Measurements from ENCODE around the gene CEP350. TPM values are rescaled to one million over a fixed set of nuclear protein-coding genes. Genes with fewer than 3 reads are reported as not detected.

The CEP350 gene
- total RNA-seq, 2 experiments from 2014 or later: 48.6 to 54.2 TPM

DNA sequence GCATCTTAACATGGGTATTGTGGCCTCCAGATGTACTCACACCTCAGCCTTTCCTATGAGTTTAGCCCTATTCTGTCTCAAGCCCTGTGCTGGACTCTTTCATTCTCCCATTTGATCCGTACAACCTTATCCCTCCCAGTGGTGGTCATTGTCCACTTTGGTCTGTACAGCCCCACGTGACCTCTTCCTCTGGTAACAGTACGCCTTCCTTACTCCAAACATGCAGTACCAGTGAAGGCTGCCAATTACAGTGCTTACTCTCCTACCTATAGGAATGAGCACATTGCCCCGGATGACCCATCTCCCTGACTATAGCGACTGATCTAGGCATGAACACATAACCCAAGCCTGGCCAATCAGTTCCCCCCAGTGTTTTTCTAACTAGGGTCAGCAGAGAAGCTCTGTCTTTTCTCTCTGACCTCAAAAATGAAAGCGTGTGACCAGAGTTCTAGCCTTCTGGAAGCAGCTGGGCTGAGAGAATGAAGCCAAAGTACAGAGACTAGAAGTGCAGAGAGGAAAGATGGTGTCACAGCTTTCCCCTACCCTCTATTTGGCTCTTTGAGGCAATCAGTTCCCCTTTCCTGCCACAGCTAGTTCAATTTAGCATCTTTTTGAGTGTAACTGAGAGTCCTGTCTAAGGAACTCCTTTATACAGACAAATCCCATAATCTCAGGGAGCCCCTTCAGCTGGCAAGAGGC is 190.2 kb downstream of the CEP350 start:
- no peak for DNase-seq (ENCODE audit: low spot score)
- Histone ChIP-seq H2AFZ (ENCODE audit: low read length) (no peak overlapping the region; the same call in 1 of the 2 replicates), H3K79me2 (ENCODE audit: insufficient read depth, low read depth, low read length) (no peaks in the 10 kb centered on the region), H3K4me2 (ENCODE audit: low read length) (no peak overlapping the region), H3K36me3 (ENCODE audit: insufficient read depth, low read length) (no peaks in the 10 kb centered on the region), H3K9me3 (ENCODE audit: low read length) (no peaks in the 10 kb centered on the region), H3K4me3 (ENCODE audit: low read depth, low read length, poor library complexity, severe bottlenecking) (no peak overlapping the region), H4K20me1 (ENCODE audit: insufficient read depth, low read length) (no peaks in the 10 kb centered on the region), H3K9me2 (ENCODE audit: insufficient read depth, low read length) (no peaks in the 10 kb centered on the region), H3K27ac (ENCODE audit: low read depth, low read length, poor library complexity, severe bottlenecking) (no peak overlapping the region), H3K4me1 (ENCODE audit: insufficient read depth, low read length, poor library complexity, severe bottlenecking) (no peaks in the 10 kb centered on the region)
- CTCF ChIA-PET (ENCODE audit: unreplicated experiment): interaction anchor here (1.0 kb wide), 1 partner anchor 24 kb away, joined by 3 read pairs; no protein-coding TSS in a partner anchor
- POLR2A ChIA-PET: no interaction called here
- no TSS peak for BruUV-seq (replicated peaks)
- no peak for TF ChIP-seq EZH2phosphoT487 (IDR thresholded peaks at IDR 0.05; ENCODE audit: borderline replicate concordance, low read depth, low read length)
- TF ChIP-seq, protein P1, sequence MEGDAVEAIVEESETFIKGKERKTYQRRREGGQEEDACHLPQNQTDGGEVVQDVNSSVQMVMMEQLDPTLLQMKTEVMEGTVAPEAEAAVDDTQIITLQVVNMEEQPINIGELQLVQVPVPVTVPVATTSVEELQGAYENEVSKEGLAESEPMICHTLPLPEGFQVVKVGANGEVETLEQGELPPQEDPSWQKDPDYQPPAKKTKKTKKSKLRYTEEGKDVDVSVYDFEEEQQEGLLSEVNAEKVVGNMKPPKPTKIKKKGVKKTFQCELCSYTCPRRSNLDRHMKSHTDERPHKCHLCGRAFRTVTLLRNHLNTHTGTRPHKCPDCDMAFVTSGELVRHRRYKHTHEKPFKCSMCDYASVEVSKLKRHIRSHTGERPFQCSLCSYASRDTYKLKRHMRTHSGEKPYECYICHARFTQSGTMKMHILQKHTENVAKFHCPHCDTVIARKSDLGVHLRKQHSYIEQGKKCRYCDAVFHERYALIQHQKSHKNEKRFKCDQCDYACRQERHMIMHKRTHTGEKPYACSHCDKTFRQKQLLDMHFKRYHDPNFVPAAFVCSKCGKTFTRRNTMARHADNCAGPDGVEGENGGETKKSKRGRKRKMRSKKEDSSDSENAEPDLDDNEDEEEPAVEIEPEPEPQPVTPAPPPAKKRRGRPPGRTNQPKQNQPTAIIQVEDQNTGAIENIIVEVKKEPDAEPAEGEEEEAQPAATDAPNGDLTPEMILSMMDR (conservative IDR thresholded peaks at IDR 0.05; ENCODE audit: low read length): no peak
- intact Hi-C loops (cut with micrococcal nuclease; ENCODE audit: unreplicated experiment): no loop called here

DNA sequence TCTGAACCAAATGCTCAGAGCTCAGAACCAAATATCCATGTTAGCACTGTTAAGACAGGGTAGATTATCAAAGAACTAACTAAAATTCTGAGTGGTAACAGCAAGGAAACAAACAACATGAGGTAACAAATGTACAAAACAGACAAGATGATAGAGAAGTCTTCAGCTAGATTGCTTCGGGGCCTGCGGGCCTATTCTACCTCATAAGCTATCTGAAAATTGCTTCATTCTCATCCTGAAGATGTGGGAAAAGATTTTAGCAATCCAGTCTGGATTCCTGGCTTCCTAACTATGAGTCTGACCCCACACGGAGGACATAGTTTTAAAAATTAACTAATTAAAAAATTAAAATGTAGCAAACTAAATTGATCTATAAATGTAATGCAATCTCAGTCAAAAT is 190.8 kb downstream of the CEP350 start:
- no TSS peak for BruUV-seq (replicated peaks)
- Histone ChIP-seq H3K4me1 (ENCODE audit: insufficient read depth, low read length, poor library complexity, severe bottlenecking) (no peaks in the 10 kb centered on the region), H3K36me3 (ENCODE audit: insufficient read depth, low read length) (no peaks in the 10 kb centered on the region), H4K20me1 (ENCODE audit: insufficient read depth, low read length) (no peaks in the 10 kb centered on the region), H3K79me2 (ENCODE audit: insufficient read depth, low read depth, low read length) (no peaks in the 10 kb centered on the region), H3K4me3 (ENCODE audit: low read depth, low read length, poor library complexity, severe bottlenecking) (no peak overlapping the region), H3K9me3 (ENCODE audit: low read length) (no peaks in the 10 kb centered on the region), H3K9me2 (ENCODE audit: insufficient read depth, low read length) (no peaks in the 10 kb centered on the region), H3K4me2 (ENCODE audit: low read length) (no peak overlapping the region), H2AFZ (ENCODE audit: low read length) (no peak overlapping the region; the same call in 1 of the 2 replicates), H3K27ac (ENCODE audit: low read depth, low read length, poor library complexity, severe bottlenecking) (no peak overlapping the region)
- POLR2A ChIA-PET: interaction anchor here (0.6 to 0.9 kb wide), 3 partner anchors 22 to 1369 kb away, joined by 3 to 5 read pairs (median 4); no protein-coding TSS in a partner anchor
- intact Hi-C loops (cut with micrococcal nuclease; ENCODE audit: unreplicated experiment): no loop called here
- no peak for TF ChIP-seq EZH2phosphoT487 (IDR thresholded peaks at IDR 0.05; ENCODE audit: borderline replicate concordance, low read depth, low read length)
- TF ChIP-seq, protein P1 (conservative IDR thresholded peaks at IDR 0.05; ENCODE audit: low read length): no peak
- no peak for DNase-seq (ENCODE audit: low spot score)
- CTCF ChIA-PET (ENCODE audit: unreplicated experiment): interaction anchor here (1.0 kb wide), 1 partner anchor 23 kb away, joined by 3 read pairs; no protein-coding TSS in a partner anchor

DNA sequence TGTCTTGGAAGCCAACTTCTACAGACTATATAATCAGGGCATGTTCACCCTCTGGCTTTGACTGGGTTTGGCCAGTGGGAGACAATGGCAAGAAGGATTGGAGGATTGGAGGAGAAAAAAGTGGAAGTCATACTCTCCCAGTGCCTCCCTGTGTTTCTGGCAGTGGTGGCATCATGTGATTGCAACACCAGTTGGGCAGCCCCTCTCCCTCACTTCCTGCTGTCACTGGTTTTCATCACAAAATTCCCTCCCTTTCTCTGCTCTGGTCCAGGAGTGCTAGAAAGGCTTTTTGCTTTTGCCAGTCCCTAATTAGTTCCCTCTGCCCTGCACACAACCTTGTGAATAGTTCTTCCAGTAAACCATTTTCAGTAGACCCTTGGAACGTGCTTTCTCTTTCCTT is 196.4 kb downstream of the CEP350 start:
- no peaks in the 10 kb centered on the region for H3K9me3 ChIP-seq (ENCODE audit: low read length)
- ChIA-PET POLR2A (no interaction called here), CTCF (ENCODE audit: unreplicated experiment) (no interaction called here)
- H3K27ac ChIP-seq (ENCODE audit: low read depth, low read length, poor library complexity, severe bottlenecking): no peak overlapping the region
- H3K79me2 ChIP-seq (ENCODE audit: insufficient read depth, low read depth, low read length): 0 out of 2 replicates have a peak, but pooled peaks cover 3% of the 10 kb centered on the region
- peaks cover 14% of the 10 kb centered on the region for H3K4me1 ChIP-seq (ENCODE audit: insufficient read depth, low read length, poor library complexity, severe bottlenecking)
- TF ChIP-seq, protein P1 (conservative IDR thresholded peaks at IDR 0.05; ENCODE audit: low read length): no peak
- TF ChIP-seq EZH2phosphoT487 (IDR thresholded peaks at IDR 0.05; ENCODE audit: borderline replicate concordance, low read depth, low read length): no peak
- intact Hi-C loops (cut with micrococcal nuclease; ENCODE audit: unreplicated experiment): loop anchor here (10.0 kb wide), 1 partner anchor 196 kb away; the partner anchor contains the start of gene CEP350
- H3K4me3 ChIP-seq (ENCODE audit: low read depth, low read length, poor library complexity, severe bottlenecking): no peak overlapping the region
- no peaks in the 10 kb centered on the region for H3K9me2 ChIP-seq (ENCODE audit: insufficient read depth, low read length)
- no peaks in the 10 kb centered on the region for H3K36me3 ChIP-seq (ENCODE audit: insufficient read depth, low read length)
- H3K4me2 ChIP-seq (ENCODE audit: low read length): no peak overlapping the region
- DNase-seq (ENCODE audit: low spot score): no peak
- no peaks in the 10 kb centered on the region for H4K20me1 ChIP-seq (ENCODE audit: insufficient read depth, low read length)
- H2AFZ ChIP-seq (ENCODE audit: low read length): no peak overlapping the region
- BruUV-seq (replicated peaks): no TSS peak
